ENCODE results near the gene ZNF664. TPM values are rescaled to one million over a fixed set of nuclear protein-coding genes. Genes with fewer than 3 reads are reported as not detected.

Gene ZNF664
- total and polyA plus RNA-seq, 2 of the 4 experiments (the other 2 are of a cell fraction): 29.9 to 32.6 TPM

- no peak overlapping the region for H3K4me3 ChIP-seq (ENCODE audit: insufficient read depth, low read depth, low read length)
- DNase-seq (no peak), ATAC-seq (ENCODE audit: low read depth) (no peak)
- H3K9ac ChIP-seq (ENCODE audit: low read depth, low read length): no peak overlapping the region
- H2BK20ac ChIP-seq (ENCODE audit: low read depth, low read length): no peak overlapping the region
- H3K14ac ChIP-seq (replicated peaks; ENCODE audit: low read depth, low read length): no peak overlapping the region
- CTCF ChIA-PET: interaction anchor here (1.6 kb wide), 1 partner anchor 52 kb away, joined by 3 read pairs; no protein-coding TSS in a partner anchor
- no peak overlapping the region for H3K56ac ChIP-seq (ENCODE audit: extremely low read depth, insufficient read depth, low read length)
- H2BK15ac ChIP-seq (ENCODE audit: low read depth, low read length): no peak overlapping the region
- no peak overlapping the region for H3K23ac ChIP-seq (ENCODE audit: low read depth, low read length)
- no peak overlapping the region for H4K5ac ChIP-seq (ENCODE audit: low read depth, low read length)
- intact Hi-C loops (cut with micrococcal nuclease): no loop called here
- no peaks in the 10 kb centered on the region for H3K27me3 ChIP-seq (ENCODE audit: control insufficient read depth, insufficient read depth, low read length)
- no peak overlapping the region for H3K4ac ChIP-seq (ENCODE audit: low read depth, low read length)
- no peak overlapping the region for H2BK5ac ChIP-seq (ENCODE audit: low read depth, low read length, poor library complexity, severe bottlenecking)
- H2AK9ac ChIP-seq (replicated peaks; ENCODE audit: low read depth, low read length, poor library complexity): no peak overlapping the region
- no peak overlapping the region for H2BK120ac ChIP-seq (ENCODE audit: low read depth, low read length)
- H4K20me1 ChIP-seq (ENCODE audit: insufficient read depth, low read length): peaks cover 3% of the 10 kb centered on the region; the same call in 1 of the 2 replicates
- no CpG with 5 or more reads among the region's 3 CpGs for WGBS, 2 experiments (ENCODE audit: extremely low coverage in 2 of 2, insufficient read length in 1 of 2)
- H2AK5ac ChIP-seq (ENCODE audit: low read depth, low read length): no peak overlapping the region
- H4K8ac ChIP-seq (ENCODE audit: low read depth in 2 of 2, low read length in 2 of 2): no peak overlapping the region
- peaks cover 6% of the 10 kb centered on the region; the same call in 1 of the 2 replicates for H3K9me1 ChIP-seq (ENCODE audit: insufficient read depth, low read length)
- TF ChIP-seq RFX5 (IDR thresholded peaks at IDR 0.05; ENCODE audit: low read depth, low read length) (no peak), RAD21 (IDR thresholded peaks at IDR 0.05; ENCODE audit: low read length) (no peak), CTCF (conservative IDR thresholded peaks at IDR 0.05; ENCODE audit: low read depth, low read length) (no peak), CEBPB (IDR thresholded peaks at IDR 0.05; ENCODE audit: low read depth, low read length) (no peak), BHLHE40 (IDR thresholded peaks at IDR 0.05; ENCODE audit: low read depth, low read length) (no peak), FOS (IDR thresholded peaks at IDR 0.05; ENCODE audit: low read depth, low read length) (no peak), MXI1 (IDR thresholded peaks at IDR 0.05; ENCODE audit: borderline replicate concordance, low read depth, low read length) (no peak), CHD1 (IDR thresholded peaks at IDR 0.05; ENCODE audit: low read depth, low read length) (no peak), MAFK (IDR thresholded peaks at IDR 0.05; ENCODE audit: low read depth, low read length) (no peak), POLR2A (IDR thresholded peaks at IDR 0.05; ENCODE audit: low read depth, low read length) (no peak), MAZ (IDR thresholded peaks at IDR 0.05; ENCODE audit: borderline replicate concordance, low read depth, low read length) (no peak), USF2 (IDR thresholded peaks at IDR 0.05; ENCODE audit: low read depth, low read length) (no peak)
- no peaks in the 10 kb centered on the region for H3K36me3 ChIP-seq (ENCODE audit: control insufficient read depth, insufficient read depth, low read length)
- H2AFZ ChIP-seq (replicated peaks; ENCODE audit: low read length, poor library complexity): no peak overlapping the region
- H3K4me2 ChIP-seq (ENCODE audit: low read depth, low read length): no peak overlapping the region
- H3K9me3 ChIP-seq (ENCODE audit: control insufficient read depth, insufficient read depth, low read length): no peaks in the 10 kb centered on the region
- no peak overlapping the region for H4K91ac ChIP-seq (ENCODE audit: insufficient read depth, low read depth, low read length)
- POLR2A ChIA-PET (ENCODE audit: unreplicated experiment): no interaction called here
- dilution Hi-C loops (cut with HindIII; ENCODE audit: low sequenced_read_pairs, unreplicated experiment): no loop called here
- H3K27ac ChIP-seq (ENCODE audit: insufficient read depth, low read length): no peak overlapping the region
- H3K4me1 ChIP-seq (ENCODE audit: control insufficient read depth, insufficient read depth, low read length): peaks cover 5% of the 10 kb centered on the region
- BruUV-seq (replicated peaks): no TSS peak
- peaks cover 24 to 69% of the 10 kb centered on the region in 2 experiments for H3K79me1 ChIP-seq (ENCODE audit: low read depth in 1 of 2, low read length in 2 of 2)
- in situ Hi-C loops (cut with MboI; ENCODE audit: low sequenced_read_pairs): no loop called here
- H3K18ac ChIP-seq (ENCODE audit: low read depth, low read length): no peak overlapping the region
Measured at GRCh38 chr12:123957196-123957595, 15.8 kb upstream of the ZNF664 start.

All from IMR-90 (cell line).